H9 (cell line): Measurements from ENCODE around the gene ILDR1. TPM values are rescaled to one million over a fixed set of nuclear protein-coding genes. Genes with fewer than 3 reads are reported as not detected.

Experiments
- DNase-seq: peaks from one replicate; pipeline ENCODE4 v3.0.0-alpha.2; 2017
- H2AFZ ChIP-seq: one replicate; pipeline ENCODE4 v1.6.1; 2013; ENCODE audit warnings: mild to moderate bottlenecking, low read length, control low read depth, moderate library complexity
- H2AK5ac ChIP-seq: 2 replicates; pipeline ENCODE4 v1.6.1; 2013; ENCODE audit warnings: low read length, control low read depth, mixed read lengths; ENCODE audit not compliant: insufficient read length
- H2BK120ac ChIP-seq: one replicate; pipeline ENCODE4 v1.6.1; 2013; ENCODE audit warnings: low read depth, mild to moderate bottlenecking, low read length, control low read depth, inconsistent platforms; ENCODE audit not compliant: poor library complexity, severe bottlenecking
- H2BK12ac ChIP-seq: 2 replicates; pipeline ENCODE4 v1.6.1; 2013; ENCODE audit warnings: low read length, control low read depth, mixed read lengths, low read depth; ENCODE audit not compliant: insufficient read length
- H2BK15ac ChIP-seq: 2 replicates; pipeline ENCODE4 v1.6.1; 2013; ENCODE audit warnings: low read depth, low read length, control low read depth
- H2BK20ac ChIP-seq: one replicate; pipeline ENCODE4 v1.6.1; 2013; ENCODE audit warnings: low read depth, mild to moderate bottlenecking, low read length, control low read depth, inconsistent platforms; ENCODE audit not compliant: poor library complexity, severe bottlenecking
- H2BK5ac ChIP-seq: 2 replicates; pipeline ENCODE4 v1.6.1; 2013; ENCODE audit warnings: low read length, control low read depth, mixed read lengths; ENCODE audit not compliant: insufficient read length
- H3K14ac ChIP-seq: 2 replicates; pipeline ENCODE4 v1.6.1; 2013; ENCODE audit warnings: low read length, control low read depth; ENCODE audit not compliant: insufficient read depth
- H3K18ac ChIP-seq: 2 replicates; pipeline ENCODE4 v1.6.1; 2013; ENCODE audit warnings: low read depth, mild to moderate bottlenecking, mixed read lengths, low read length, control low read depth; ENCODE audit not compliant: insufficient read length
- H3K23ac ChIP-seq: 2 replicates; pipeline ENCODE4 v1.6.1; 2013; ENCODE audit warnings: low read length, control low read depth, mixed read lengths, low read depth; ENCODE audit not compliant: insufficient read length
- H3K23me2 ChIP-seq: 2 replicates; pipeline ENCODE4 v1.6.1; 2013; ENCODE audit warnings: low read depth, mild to moderate bottlenecking, mixed read lengths, low read length, control low read depth; ENCODE audit not compliant: insufficient read length, poor library complexity, severe bottlenecking
- H3K27ac ChIP-seq: 2 replicates; pipeline ENCODE4 v1.5.1; 2013; ENCODE audit warnings: low read length, control low read depth, mixed read lengths, low read depth; ENCODE audit not compliant: insufficient read length
- H3K27me3 ChIP-seq: 2 replicates; pipeline ENCODE4 v1.6.1; 2013; ENCODE audit warnings: low read length, control low read depth, inconsistent platforms; ENCODE audit not compliant: insufficient read depth
- H3K4ac ChIP-seq: 2 replicates; pipeline ENCODE4 v1.6.1; 2013; ENCODE audit warnings: low read depth, mild to moderate bottlenecking, control low read depth, inconsistent platforms, low read length, moderate library complexity
- H3K4me1 ChIP-seq: 2 replicates; pipeline ENCODE4 v1.6.1; 2013; ENCODE audit warnings: low read length, control low read depth, inconsistent platforms; ENCODE audit not compliant: insufficient read depth
- H3K4me2 ChIP-seq: 2 replicates; pipeline ENCODE4 v1.6.1; 2013; ENCODE audit warnings: low read length, control low read depth, mixed read lengths; ENCODE audit not compliant: insufficient read length, insufficient read depth
- H3K56ac ChIP-seq: 2 replicates; pipeline ENCODE4 v1.6.1; 2013; ENCODE audit warnings: low read depth, mild to moderate bottlenecking, mixed read lengths, low read length, control low read depth; ENCODE audit not compliant: insufficient read length
- H3K79me1 ChIP-seq: 2 replicates; pipeline ENCODE4 v1.6.1; 2013; ENCODE audit warnings: low read depth, mild to moderate bottlenecking, moderate library complexity, low read length, control low read depth, inconsistent platforms; ENCODE audit not compliant: insufficient read depth, poor library complexity, severe bottlenecking
- H3K79me2 ChIP-seq: 2 replicates; pipeline ENCODE4 v1.6.1; 2013; ENCODE audit warnings: low read length, control low read depth, inconsistent platforms; ENCODE audit not compliant: insufficient read depth
- H3K9ac ChIP-seq: 2 replicates; pipeline ENCODE4 v1.6.1; 2013; ENCODE audit warnings: low read length, control low read depth, mixed read lengths; ENCODE audit not compliant: insufficient read length; ENCODE audit errors: extremely low read depth
- H3K9me3 ChIP-seq: one replicate; pipeline ENCODE4 v1.6.1; 2013; ENCODE audit warnings: low read depth, low read length, inconsistent platforms; ENCODE audit not compliant: control insufficient read depth
- H3T11ph ChIP-seq: one replicate; pipeline ENCODE4 v1.6.1; 2013; ENCODE audit warnings: mild to moderate bottlenecking, low read length, control low read depth, inconsistent platforms
- H4K20me1 ChIP-seq: one replicate; pipeline ENCODE4 v1.6.1; 2013; ENCODE audit not compliant: control insufficient read depth, insufficient read length, insufficient read depth
- H4K5ac ChIP-seq: 2 replicates; pipeline ENCODE4 v1.6.1; 2013; ENCODE audit warnings: low read depth, mild to moderate bottlenecking, mixed read lengths, low read length, control low read depth; ENCODE audit not compliant: insufficient read length
- H4K8ac ChIP-seq: replicated peaks from 2 replicates; pipeline ENCODE4 v1.6.1; 2013; ENCODE audit warnings: low read length, control low read depth, mixed read lengths, low read depth; ENCODE audit not compliant: insufficient read length
- H4K91ac ChIP-seq: 2 replicates; pipeline ENCODE4 v1.6.1; 2013; ENCODE audit warnings: low read depth, mild to moderate bottlenecking, moderate library complexity, mixed read lengths, low read length, control low read depth; ENCODE audit not compliant: insufficient read length
- H3K27ac Mint-ChIP-seq, 3 experiments: 2 replicates in 2 of 3; 3 replicates in 1 of 3; pipeline ENCODE4 v1.8.0; 2020 to 2021; ENCODE audit warnings: mixed read lengths in 3 of 3, mild to moderate bottlenecking in 1 of 3, moderate library complexity in 1 of 3
- H3K27me3 Mint-ChIP-seq: 2 replicates; pipeline ENCODE4 v1.8.0; 2021; ENCODE audit warnings: low read depth, mild to moderate bottlenecking, moderate library complexity, mixed read lengths
- H3K36me3 Mint-ChIP-seq, 3 experiments: 2 replicates in 2 of 3; 3 replicates in 1 of 3; pipeline ENCODE4 v1.8.0; 2020 to 2021; ENCODE audit warnings: low read depth in 3 of 3, mixed read lengths in 3 of 3; ENCODE audit not compliant: insufficient read depth in 1 of 3
- H3K4me1 Mint-ChIP-seq, 2 experiments: 2 replicates each; pipeline ENCODE4 v1.8.0; 2020; ENCODE audit warnings: mixed read lengths in 2 of 2
- H3K4me3 Mint-ChIP-seq, 2 experiments: 2 replicates in 1 of 2; 3 replicates in 1 of 2; pipeline ENCODE4 v1.8.0; 2020 to 2021; ENCODE audit warnings: mild to moderate bottlenecking in 2 of 2, mixed read lengths in 2 of 2, moderate library complexity in 1 of 2
- H3K9me3 Mint-ChIP-seq, 2 experiments: 2 replicates in 1 of 2; 3 replicates in 1 of 2; pipeline ENCODE4 v1.8.0; 2020; ENCODE audit warnings: mild to moderate bottlenecking in 2 of 2, mixed read lengths in 2 of 2, moderate library complexity in 1 of 2
- WGBS: extraction: QIAGEN DNeasy Blood & Tissue Kit; methylation state at CpG from one replicate; pipeline ENCODE4 v1.1.7; 2013; ENCODE audit warnings: missing lambda C conversion rate, low lambda C conversion rate, mixed read lengths; ENCODE audit not compliant: insufficient read length; ENCODE audit errors: extremely low coverage; 5-methylcytosine and 5-hydroxymethylcytosine counted together
- total RNA-seq: library from RNA; stranded (reverse); gene quantifications from 2 replicates; pipeline ENCODE4 v1.2.1, GENCODE V29; 2021
- TF ChIP-seq, protein P1 (sequence below): fragments of 200-600 bp; sonication (generic); conservative IDR thresholded peaks from 3 replicates; pipeline ENCODE4 v1.8.0; 2021; ENCODE audit warnings: antibody characterized with exemption, mild to moderate bottlenecking

The ILDR1 gene
- total RNA-seq, 1 experiment from 2014 or later = 0.68 TPM

DNA sequence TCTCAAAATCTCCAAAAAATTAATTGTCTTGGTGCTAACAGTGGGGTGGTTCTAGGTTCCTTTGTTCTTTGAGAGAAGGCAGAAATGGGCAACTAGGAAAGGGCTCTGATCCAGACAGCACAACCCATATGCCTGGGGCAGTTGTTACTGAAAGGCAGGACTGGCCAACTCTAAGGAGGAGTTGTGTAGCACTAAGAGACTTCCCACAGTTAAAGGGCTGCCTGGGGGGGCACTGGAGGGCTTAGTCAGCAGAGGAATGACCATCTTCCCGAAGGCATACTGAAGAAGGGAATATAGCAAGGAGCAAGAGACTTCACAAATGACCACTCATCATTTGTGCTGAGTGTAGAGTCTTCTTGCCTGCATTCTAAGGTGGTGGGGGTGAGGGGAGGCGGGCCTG, 15.8 kb downstream of the ILDR1 start:
- H3T11ph ChIP-seq = no peak overlapping the region
- TF ChIP-seq, protein P1, sequence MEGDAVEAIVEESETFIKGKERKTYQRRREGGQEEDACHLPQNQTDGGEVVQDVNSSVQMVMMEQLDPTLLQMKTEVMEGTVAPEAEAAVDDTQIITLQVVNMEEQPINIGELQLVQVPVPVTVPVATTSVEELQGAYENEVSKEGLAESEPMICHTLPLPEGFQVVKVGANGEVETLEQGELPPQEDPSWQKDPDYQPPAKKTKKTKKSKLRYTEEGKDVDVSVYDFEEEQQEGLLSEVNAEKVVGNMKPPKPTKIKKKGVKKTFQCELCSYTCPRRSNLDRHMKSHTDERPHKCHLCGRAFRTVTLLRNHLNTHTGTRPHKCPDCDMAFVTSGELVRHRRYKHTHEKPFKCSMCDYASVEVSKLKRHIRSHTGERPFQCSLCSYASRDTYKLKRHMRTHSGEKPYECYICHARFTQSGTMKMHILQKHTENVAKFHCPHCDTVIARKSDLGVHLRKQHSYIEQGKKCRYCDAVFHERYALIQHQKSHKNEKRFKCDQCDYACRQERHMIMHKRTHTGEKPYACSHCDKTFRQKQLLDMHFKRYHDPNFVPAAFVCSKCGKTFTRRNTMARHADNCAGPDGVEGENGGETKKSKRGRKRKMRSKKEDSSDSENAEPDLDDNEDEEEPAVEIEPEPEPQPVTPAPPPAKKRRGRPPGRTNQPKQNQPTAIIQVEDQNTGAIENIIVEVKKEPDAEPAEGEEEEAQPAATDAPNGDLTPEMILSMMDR = no peak
- H4K20me1 ChIP-seq = no peaks in the 10 kb centered on the region
- H2BK120ac ChIP-seq = no peak overlapping the region
- no peaks in the 10 kb centered on the region for H3K27me3 Mint-ChIP-seq
- H3K4me1 ChIP-seq = peaks cover 6% of the 10 kb centered on the region; the same call in 1 of the 2 replicates
- no peak overlapping the region for H2BK15ac ChIP-seq
- no peaks in the 10 kb centered on the region; a peak in 1 of 5 replicates for H3K9me3 Mint-ChIP-seq
- no peaks in the 10 kb centered on the region for H3K23me2 ChIP-seq
- no peak overlapping the region for H4K5ac ChIP-seq
- H3K4me1 Mint-ChIP-seq = peaks cover 25 to 37% of the 10 kb centered on the region in 2 experiments
- H3K14ac ChIP-seq = no peak overlapping the region
- no peak overlapping the region for H2BK12ac ChIP-seq
- DNase-seq = no peak
- H3K9ac ChIP-seq = no peak overlapping the region
- no peak overlapping the region for H3K4me2 ChIP-seq
- H3K18ac ChIP-seq = no peak overlapping the region
- H2BK5ac ChIP-seq = no peak overlapping the region
- no peaks in the 10 kb centered on the region for H3K79me1 ChIP-seq
- no peak overlapping the region for H3K4me3 Mint-ChIP-seq
- WGBS = no CpG with 5 or more reads among the region's 2 CpGs
- no peaks in the 10 kb centered on the region for H3K79me2 ChIP-seq
- H4K8ac ChIP-seq = no peak overlapping the region
- H2BK20ac ChIP-seq = no peak overlapping the region
- no peak overlapping the region for H3K27ac ChIP-seq
- no peak overlapping the region for H3K56ac ChIP-seq
- no peak overlapping the region for H4K91ac ChIP-seq
- no peaks in the 10 kb centered on the region for H3K27me3 ChIP-seq
- H3K4ac ChIP-seq = no peak overlapping the region
- no peak overlapping the region for H3K23ac ChIP-seq
- H3K9me3 ChIP-seq = no peaks in the 10 kb centered on the region
- H3K36me3 Mint-ChIP-seq = no peaks in the 10 kb centered on the region; a peak in 1 of 7 replicates
- H2AK5ac ChIP-seq = no peak overlapping the region
- no peak overlapping the region for H3K27ac Mint-ChIP-seq
- no peak overlapping the region for H2AFZ ChIP-seq
